ENCODE measurements around the gene EIPR1.

EIPR1 gene

DNA sequence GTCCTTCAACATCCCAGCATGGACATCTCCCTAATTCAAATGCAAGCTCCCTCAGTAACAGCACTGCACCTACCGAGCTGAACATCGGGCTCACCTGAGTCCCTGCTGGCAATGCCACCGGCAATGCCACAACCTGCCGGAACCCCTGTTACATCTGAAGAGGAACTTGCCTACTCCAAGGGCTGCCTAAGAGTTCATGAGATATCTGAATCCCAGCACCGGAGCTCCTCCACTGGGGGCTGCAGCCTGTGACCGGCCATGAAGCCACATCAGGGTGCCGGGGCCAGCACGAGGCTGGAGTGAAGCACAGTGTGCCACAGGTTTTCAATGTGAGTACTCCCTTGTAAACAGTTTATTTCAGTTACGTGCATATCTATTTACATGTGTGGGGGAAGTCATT is 152.9 kb downstream of the EIPR1 start:
- no peak overlapping the region for H3K4me3 ChIP-seq (ENCODE audit: low read length)
- DNase-seq (ENCODE audit: low read depth), result no peak
- TF ChIP-seq, protein P1, sequence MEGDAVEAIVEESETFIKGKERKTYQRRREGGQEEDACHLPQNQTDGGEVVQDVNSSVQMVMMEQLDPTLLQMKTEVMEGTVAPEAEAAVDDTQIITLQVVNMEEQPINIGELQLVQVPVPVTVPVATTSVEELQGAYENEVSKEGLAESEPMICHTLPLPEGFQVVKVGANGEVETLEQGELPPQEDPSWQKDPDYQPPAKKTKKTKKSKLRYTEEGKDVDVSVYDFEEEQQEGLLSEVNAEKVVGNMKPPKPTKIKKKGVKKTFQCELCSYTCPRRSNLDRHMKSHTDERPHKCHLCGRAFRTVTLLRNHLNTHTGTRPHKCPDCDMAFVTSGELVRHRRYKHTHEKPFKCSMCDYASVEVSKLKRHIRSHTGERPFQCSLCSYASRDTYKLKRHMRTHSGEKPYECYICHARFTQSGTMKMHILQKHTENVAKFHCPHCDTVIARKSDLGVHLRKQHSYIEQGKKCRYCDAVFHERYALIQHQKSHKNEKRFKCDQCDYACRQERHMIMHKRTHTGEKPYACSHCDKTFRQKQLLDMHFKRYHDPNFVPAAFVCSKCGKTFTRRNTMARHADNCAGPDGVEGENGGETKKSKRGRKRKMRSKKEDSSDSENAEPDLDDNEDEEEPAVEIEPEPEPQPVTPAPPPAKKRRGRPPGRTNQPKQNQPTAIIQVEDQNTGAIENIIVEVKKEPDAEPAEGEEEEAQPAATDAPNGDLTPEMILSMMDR (conservative IDR thresholded peaks at IDR 0.05; ENCODE audit: low read depth, low read length), result no peak

DNA sequence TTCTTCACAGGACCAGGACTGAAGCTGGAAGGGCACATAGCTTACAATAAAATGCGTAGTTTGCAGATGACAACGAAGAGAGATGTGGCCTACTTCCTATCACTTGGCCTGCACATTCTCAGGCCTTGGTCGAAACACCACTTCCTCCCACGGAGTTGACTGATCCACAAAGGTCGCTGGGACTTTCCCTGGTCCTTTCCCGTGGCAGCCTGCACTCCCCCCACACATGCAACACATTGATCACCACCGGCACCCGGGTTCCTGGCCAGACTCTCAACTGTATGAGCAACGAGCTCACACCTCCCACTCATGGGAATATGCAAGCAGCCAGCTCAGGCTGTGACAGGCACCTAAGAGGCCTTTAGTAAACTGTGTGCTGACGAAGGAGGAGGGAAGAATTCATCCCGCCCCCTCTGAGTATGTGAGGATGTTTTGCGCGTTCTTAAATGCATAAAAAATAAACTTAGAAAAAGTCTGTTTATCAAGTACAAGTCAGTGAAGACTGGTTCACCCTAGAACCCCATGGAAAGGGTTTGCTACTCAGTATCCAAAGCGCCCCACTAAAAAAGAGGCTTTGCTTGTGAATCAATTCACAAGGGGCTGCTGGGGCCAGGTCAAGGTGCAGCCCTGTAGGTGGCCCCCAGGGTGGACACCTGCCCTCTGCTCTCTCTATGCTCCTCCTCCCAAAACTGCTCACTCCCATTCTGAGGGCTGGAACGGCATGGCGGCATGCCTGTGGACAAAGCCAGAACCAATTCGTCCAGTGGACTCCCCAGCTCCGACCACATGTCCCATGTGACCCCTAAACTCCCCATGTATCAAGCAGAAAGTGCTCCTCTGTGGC is 154.3 kb downstream of the EIPR1 start:
- DNase-seq (ENCODE audit: low read depth), result no peak
- TF ChIP-seq, protein P1 (conservative IDR thresholded peaks at IDR 0.05; ENCODE audit: low read depth, low read length), result no peak
- H3K4me3 ChIP-seq (ENCODE audit: low read length), result no peak overlapping the region

DNA sequence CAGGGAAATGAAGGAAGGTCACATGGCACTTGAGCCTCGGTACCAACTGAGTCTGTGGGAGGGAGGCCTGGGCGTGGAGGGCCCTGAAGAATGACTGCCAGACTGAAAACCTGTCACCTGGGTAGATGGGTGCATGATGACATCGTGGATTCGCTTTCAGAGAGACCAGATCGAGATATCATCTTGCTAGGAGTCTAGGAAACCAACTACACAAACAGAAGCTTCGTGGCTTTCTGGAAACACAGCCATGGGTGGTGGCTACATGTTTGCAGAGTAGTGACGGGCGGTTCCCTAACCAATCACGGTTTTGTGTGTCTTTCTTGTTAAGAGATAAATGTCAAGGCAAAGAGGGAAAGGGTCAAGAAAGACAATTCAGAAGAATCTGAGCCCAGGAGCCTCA is 155.0 kb downstream of the EIPR1 start:
- TF ChIP-seq, protein P1 (conservative IDR thresholded peaks at IDR 0.05; ENCODE audit: low read depth, low read length), result no peak
- no peak overlapping the region for H3K4me3 ChIP-seq (ENCODE audit: low read length)
- DNase-seq (ENCODE audit: low read depth), result no peak

DNA sequence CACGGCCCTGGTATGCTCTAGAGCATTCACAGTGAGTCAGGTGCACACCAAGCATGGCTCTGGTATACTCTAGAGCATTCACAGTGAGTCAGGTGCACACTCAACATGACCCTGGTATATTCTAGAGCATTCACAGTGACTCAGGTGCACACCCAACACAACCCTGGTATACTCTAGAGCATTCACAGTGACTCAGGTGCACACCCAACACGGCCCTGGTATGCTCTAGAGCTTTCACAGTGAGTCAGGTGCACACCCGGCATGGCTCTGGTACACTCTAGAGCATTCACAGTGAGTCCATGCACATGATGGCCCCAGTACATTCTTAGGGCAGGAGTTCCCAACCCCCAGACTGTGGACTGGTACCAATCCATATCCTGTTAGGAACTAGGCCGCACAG is 158.1 kb downstream of the EIPR1 start:
- TF ChIP-seq, protein P1 (conservative IDR thresholded peaks at IDR 0.05; ENCODE audit: low read depth, low read length), result no peak
- H3K4me3 ChIP-seq (ENCODE audit: low read length), result no peak overlapping the region
- no peak for DNase-seq (ENCODE audit: low read depth)

DNA sequence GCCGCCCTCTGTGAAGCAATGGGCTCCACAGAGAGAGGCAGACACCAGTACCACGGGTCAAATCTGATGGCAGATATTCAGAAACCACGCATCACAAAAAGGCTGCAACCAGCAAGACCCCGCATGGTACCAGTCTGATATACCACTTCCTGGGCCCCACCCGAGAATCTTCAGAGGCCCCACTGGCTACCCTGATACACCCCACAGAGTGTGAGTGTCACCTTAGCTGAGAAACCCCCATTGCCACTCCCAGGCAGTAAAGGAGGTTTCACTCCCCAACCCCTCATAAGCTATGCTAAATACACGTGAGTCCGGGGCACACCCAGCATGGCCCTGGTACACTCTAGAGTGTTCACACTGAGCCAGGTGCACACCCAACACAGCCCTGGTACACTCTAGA is 160.0 kb downstream of the EIPR1 start:
- no peak overlapping the region for H3K4me3 ChIP-seq (ENCODE audit: low read length)
- no peak for DNase-seq (ENCODE audit: low read depth)
- TF ChIP-seq, protein P1 (conservative IDR thresholded peaks at IDR 0.05; ENCODE audit: low read depth, low read length), result no peak

DNA sequence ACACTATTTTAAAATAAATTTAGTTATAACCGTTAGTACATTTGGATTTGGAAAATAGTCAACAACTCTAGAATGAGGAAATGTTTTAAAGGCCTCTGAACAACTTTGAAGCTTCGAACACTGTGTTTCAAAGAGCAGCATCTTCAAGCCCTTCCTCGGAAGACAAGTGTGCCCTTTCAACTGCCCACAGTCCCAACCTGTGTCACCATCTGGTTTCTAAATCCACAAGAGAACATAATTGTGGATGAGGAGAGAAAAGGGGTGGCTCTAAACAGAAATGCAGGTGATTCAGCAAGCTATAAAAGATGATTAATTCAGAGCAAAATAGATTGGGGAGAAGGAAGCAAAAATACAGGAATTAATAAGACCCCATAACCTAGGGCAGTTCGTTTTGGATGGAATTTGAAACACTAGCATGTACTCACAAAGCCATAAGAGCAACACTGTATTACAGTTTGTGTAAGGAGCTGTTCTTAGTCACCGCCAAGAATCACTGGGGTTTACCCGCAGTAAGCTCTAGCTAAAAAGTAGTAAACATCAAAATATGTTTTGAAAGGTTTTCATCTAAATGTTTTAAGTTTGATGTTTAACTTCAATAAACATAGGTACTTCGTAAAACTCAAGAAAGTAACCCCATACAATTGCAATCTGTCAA is 160.7 kb downstream of the EIPR1 start:
- TF ChIP-seq, protein P1 (conservative IDR thresholded peaks at IDR 0.05; ENCODE audit: low read depth, low read length), result no peak

More for the DNA sequence above, 160.7 kb downstream of the EIPR1 start:
- no peak for DNase-seq (ENCODE audit: low read depth)
- H3K4me3 ChIP-seq (ENCODE audit: low read length), result no peak overlapping the region

Data from retinal pigment epithelial cell (primary cell).